K562 (cell line): ENCODE data around the gene POU3F3. TPM values are rescaled to one million over a fixed set of nuclear protein-coding genes. Genes with fewer than 3 reads are reported as not detected.

Experiments used
- ATAC-seq: fragments of 200-7000 bp; cut with Tn5 transposase; 3 replicates; pipeline ENCODE4 v1.9.1; 2020; ENCODE audit warnings: moderate library complexity
- BruUV-seq: library from RNA; stranded (reverse); fragments of 400-500 nt; replicated peaks from 2 replicates; lab custom pipeline; 2021; lab: Mats Ljungman, UMichigan
- CTCF ChIA-PET: fragments of 300-600 bp; formaldehyde crosslinking; extraction: SDS; loops from one replicate; lab custom pipeline; 2021; ENCODE audit warnings: low intra/inter-chr PET ratio; lab: Yijun Ruan, JAX
- POLR2A ChIA-PET: fragments of 300-600, 350-650 bp; sonication (Branson Sonifier 250); formaldehyde crosslinking; extraction: SDS; loops from one replicate; lab custom pipeline; 2021; ENCODE audit warnings: antibody characterized with exemption, inconsistent platforms; lab: Yijun Ruan, JAX
- DNase-seq, 4 experiments: peaks; one replicate each; pipeline versions ENCODE4 v3.0.0 to v3.0.0-alpha.2; 2011 to 2018; ENCODE audit warnings: low spot score in 3 of 4, mixed read lengths in 3 of 4; ENCODE audit errors: extremely low read depth in 1 of 4
- FAIRE-seq: peaks from 2 replicates; lab custom pipeline; 2011; peaks lifted over from hg19 to GRCh38; lab: Jason Lieb, UNC
- H2AFZ ChIP-seq: 2 replicates; pipeline ENCODE4 v1.6.0; 2011; ENCODE audit warnings: low read depth, low read length, control low read depth, inconsistent platforms
- H3K27ac ChIP-seq: fragments of 200-600 bp; 3 replicates; pipeline ENCODE4 v1.8.0; 2011; ENCODE audit warnings: low read depth, mild to moderate bottlenecking, control low read depth, inconsistent platforms, low read length, moderate library complexity, mixed read lengths; ENCODE audit errors: extremely low read depth
- H3K27me3 ChIP-seq, 2 experiments: fragments of 300-600 bp in 1 of 2; 2 replicates in 1 of 2; 3 replicates in 1 of 2; pipeline versions ENCODE4 v1.6.0 to v1.8.0; 2011; ENCODE audit warnings: inconsistent platforms in 2 of 2, low read length in 2 of 2, mild to moderate bottlenecking in 1 of 2, mixed read lengths in 1 of 2, moderate library complexity in 1 of 2; ENCODE audit not compliant: control insufficient read depth in 2 of 2, insufficient read depth in 2 of 2
- H3K36me3 ChIP-seq: fragments of 300-600 bp; 3 replicates; pipeline ENCODE4 v1.8.0; 2011; ENCODE audit warnings: mild to moderate bottlenecking, low read length, inconsistent platforms; ENCODE audit not compliant: control insufficient read depth, insufficient read depth
- H3K4me1 ChIP-seq, 2 experiments: fragments of 200-600 bp in 1 of 2; replicated peaks in 1 of 2; 2 replicates in 1 of 2; 3 replicates in 1 of 2; pipeline versions ENCODE4 v1.5.1 to v1.8.0; 2011; ENCODE audit warnings: inconsistent platforms in 2 of 2, low read length in 2 of 2, mild to moderate bottlenecking in 1 of 2, mixed read lengths in 1 of 2, moderate library complexity in 1 of 2; ENCODE audit not compliant: control insufficient read depth in 2 of 2, insufficient read depth in 2 of 2
- H3K4me2 ChIP-seq: 2 replicates; pipeline ENCODE4 v1.6.1; 2011; ENCODE audit warnings: low read length, control low read depth, inconsistent platforms, mixed read lengths; ENCODE audit not compliant: insufficient read depth
- H3K4me3 ChIP-seq: fragments of 200-600 bp; sonication (generic), shearing (Covaris generic); 2 replicates; pipeline ENCODE4 v1.5.1; 2016; ENCODE audit warnings: control low read depth, inconsistent platforms
- H3K79me2 ChIP-seq: fragments of 200-600 bp; 3 replicates; pipeline ENCODE4 v1.8.0; 2011; ENCODE audit warnings: low read length, inconsistent platforms; ENCODE audit not compliant: control insufficient read depth, insufficient read depth
- H3K9ac ChIP-seq, 2 experiments: 2 replicates each; pipeline versions ENCODE4 v1.6.0 to v1.6.1; 2011; ENCODE audit warnings: low read depth in 2 of 2, low read length in 2 of 2, control low read depth in 1 of 2, inconsistent platforms in 1 of 2, mild to moderate bottlenecking in 1 of 2, mixed read lengths in 1 of 2; ENCODE audit not compliant: insufficient read depth in 1 of 2
- H3K9me1 ChIP-seq: one replicate; pipeline ENCODE4 v1.6.0; 2011; ENCODE audit warnings: inconsistent platforms, mild to moderate bottlenecking, low read length, moderate library complexity; ENCODE audit not compliant: control insufficient read depth, insufficient read depth
- H3K9me3 ChIP-seq: replicated peaks from 2 replicates; pipeline ENCODE4 v1.5.1; 2011; ENCODE audit warnings: low read depth, low read length, inconsistent platforms; ENCODE audit not compliant: control insufficient read depth, insufficient read depth
- H4K20me1 ChIP-seq: replicated peaks from 2 replicates; pipeline ENCODE4 v1.6.1; 2011; ENCODE audit warnings: low read length, inconsistent platforms, mixed read lengths; ENCODE audit not compliant: control insufficient read depth, insufficient read depth
- ATF7 ChIP-seq: fragments of 450-650 bp; IDR thresholded peaks from 2 replicates; pipeline ENCODE4 v1.7.1; 2014; ENCODE audit warnings: mild to moderate bottlenecking, moderate library complexity
- BRF1 ChIP-seq: IDR thresholded peaks from 3 replicates; pipeline ENCODE4 v1.6.1; 2011; ENCODE audit warnings: borderline replicate concordance, mild to moderate bottlenecking; ENCODE audit not compliant: insufficient read length; ENCODE audit errors: extremely low read depth
- NELFE ChIP-seq: IDR thresholded peaks from 2 replicates; pipeline ENCODE4 v1.6.1; 2011; ENCODE audit warnings: mild to moderate bottlenecking; ENCODE audit not compliant: insufficient read depth, insufficient read length
- NR3C1 ChIP-seq: sonication (generic); formaldehyde crosslinking; IDR thresholded peaks from 2 replicates; pipeline ENCODE4 v1.8.1; 2022; ENCODE audit warnings: missing genetic modification reagents
- TEAD1 ChIP-seq, 2 experiments: fragments of 450-650 bp in 1 of 2; sonication (generic) in 1 of 2; formaldehyde crosslinking; IDR thresholded peaks; 2 replicates each; pipeline versions ENCODE4 v1.4.0 to v1.8.0; 2020 to 2022; ENCODE audit warnings: mild to moderate bottlenecking in 2 of 2, missing genetic modification reagents in 1 of 2
- ZNF717 ChIP-seq: fragments of 250-450 bp; sonication (Bioruptor Pico); IDR thresholded peaks from 2 replicates; pipeline ENCODE4 v1.5.0; 2021
- WGBS: fragments of 100-300 bp; shearing (Covaris generic); methylation state at CpG from one replicate; pipeline ENCODE4 v1.1.6; 2016; ENCODE audit warnings: low coverage, mixed read lengths; ENCODE audit not compliant: insufficient coverage; ENCODE audit errors: missing lambda C conversion rate; 5-methylcytosine and 5-hydroxymethylcytosine counted together
- in situ Hi-C: fragments of 300-500 bp; cut with MboI; formaldehyde crosslinking; loops from 4 replicates; pipeline ENCODE4 v1.15.0; 2018; ENCODE audit warnings: inconsistent platforms, mixed read lengths
- intact Hi-C: fragments of 100-400 bp; cut with micrococcal nuclease; formaldehyde crosslinking; loops from 2 replicates; pipeline ENCODE4 v1.14.2; 2022
- polyA plus RNA-seq, 8 experiments: library from polyadenylated mRNA; depleted of rRNA in 4 of 8; stranded (reverse) in 5 of 8; unstranded in 3 of 8; fragments of >200 nt; fragmentation: Nextera tagmentation in 2 of 8; fragmentation: Illumina TruSeq in 1 of 8; extraction: Ambion mirVana in 2 of 8; extraction: Trizol in 1 of 8; gene quantifications; 2 replicates each; pipeline versions ENCODE4 v1.2.1 to v1.2.3, GENCODE V29; 2011 to 2014; ENCODE audit warnings: inconsistent platforms in 1 of 8, missing spikeins in 1 of 8
- total RNA-seq, 7 experiments: library from RNA; depleted of rRNA in 6 of 7; stranded (reverse); fragments of >200 nt in 6 of 7; fragmentation: Illumina TruSeq in 2 of 7; extraction: Trizol in 2 of 7; gene quantifications; 2 replicates each; pipeline versions ENCODE4 v1.2.1 to v1.2.3, GENCODE V29; 2011 to 2021; ENCODE audit warnings: low replicate concordance in 1 of 7
- TF ChIP-seq, protein P1 (sequence below): sonication (generic); formaldehyde crosslinking; IDR thresholded peaks from 2 replicates; pipeline ENCODE4 v1.9.0; 2022; ENCODE audit warnings: mild to moderate bottlenecking, missing genetic modification reagents
- TF ChIP-seq, protein P2 (sequence below): fragments of 250-450 bp; sonication (Bioruptor Pico); IDR thresholded peaks from 2 replicates; pipeline ENCODE4 v1.4.0; 2020

Gene POU3F3
- total and polyA plus RNA-seq, 9 of the 15 experiments (the other 6 are each of a cell fraction or from before 2014, with no cell fraction given): not detected

DNA sequence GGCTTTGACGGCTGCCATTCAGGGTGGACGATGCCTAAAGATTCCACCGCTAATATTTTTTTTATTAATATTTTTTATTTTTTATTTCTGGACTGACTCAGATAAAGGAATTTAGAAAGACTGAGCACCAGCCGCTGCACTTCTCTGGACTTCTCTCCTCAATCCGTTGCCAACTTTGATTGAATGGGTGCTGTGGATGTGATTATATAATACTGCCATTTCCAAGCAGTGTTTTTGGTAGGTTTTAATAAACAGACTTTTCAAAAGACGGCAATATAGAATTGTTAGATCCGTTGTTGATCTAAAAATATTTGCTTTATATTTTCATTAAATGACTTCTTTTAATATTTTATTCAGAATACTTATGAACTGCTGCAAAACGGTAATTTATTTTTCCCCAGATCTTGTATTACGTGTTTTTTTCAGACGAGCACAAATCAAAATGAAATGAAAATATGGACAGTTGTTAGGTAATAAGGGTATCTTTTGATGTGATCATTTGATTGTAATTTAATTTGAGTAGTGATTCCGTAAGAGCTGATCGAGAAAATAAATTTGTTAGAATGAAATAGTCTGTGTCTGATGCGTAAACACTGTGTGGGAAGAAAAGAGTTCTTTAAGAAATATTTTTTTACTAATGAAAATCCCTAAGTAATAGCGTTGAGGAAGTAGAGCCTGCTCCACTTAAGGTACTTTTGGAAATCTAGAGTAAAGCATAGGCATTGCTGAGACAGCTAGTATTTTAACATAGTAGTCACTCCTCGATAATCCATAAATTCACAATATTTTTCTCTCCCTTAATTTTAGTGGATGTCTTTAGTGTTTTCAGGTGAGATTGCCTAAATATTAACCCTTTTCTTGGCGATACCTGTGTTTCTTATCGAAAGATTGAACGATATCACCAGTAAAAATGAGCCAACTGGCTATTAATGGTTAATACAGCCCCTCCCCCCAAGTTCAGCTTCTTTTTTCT lies 4.4 kb downstream of the POU3F3 start:
- H3K9me3 ChIP-seq: no peaks in the 10 kb centered on the region
- POLR2A ChIA-PET: no interaction called here
- intact Hi-C loops: no loop called here
- no peak for TF ChIP-seq NR3C1 (CRISPR knock-in tag)
- no peak for TF ChIP-seq ZNF717
- TF ChIP-seq, protein P1, sequence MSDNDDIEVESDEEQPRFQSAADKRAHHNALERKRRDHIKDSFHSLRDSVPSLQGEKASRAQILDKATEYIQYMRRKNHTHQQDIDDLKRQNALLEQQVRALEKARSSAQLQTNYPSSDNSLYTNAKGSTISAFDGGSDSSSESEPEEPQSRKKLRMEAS (CRISPR knock-in tag): no peak
- no peak for TF ChIP-seq BRF1
- no peak for TF ChIP-seq ATF7
- TF ChIP-seq, protein P2, sequence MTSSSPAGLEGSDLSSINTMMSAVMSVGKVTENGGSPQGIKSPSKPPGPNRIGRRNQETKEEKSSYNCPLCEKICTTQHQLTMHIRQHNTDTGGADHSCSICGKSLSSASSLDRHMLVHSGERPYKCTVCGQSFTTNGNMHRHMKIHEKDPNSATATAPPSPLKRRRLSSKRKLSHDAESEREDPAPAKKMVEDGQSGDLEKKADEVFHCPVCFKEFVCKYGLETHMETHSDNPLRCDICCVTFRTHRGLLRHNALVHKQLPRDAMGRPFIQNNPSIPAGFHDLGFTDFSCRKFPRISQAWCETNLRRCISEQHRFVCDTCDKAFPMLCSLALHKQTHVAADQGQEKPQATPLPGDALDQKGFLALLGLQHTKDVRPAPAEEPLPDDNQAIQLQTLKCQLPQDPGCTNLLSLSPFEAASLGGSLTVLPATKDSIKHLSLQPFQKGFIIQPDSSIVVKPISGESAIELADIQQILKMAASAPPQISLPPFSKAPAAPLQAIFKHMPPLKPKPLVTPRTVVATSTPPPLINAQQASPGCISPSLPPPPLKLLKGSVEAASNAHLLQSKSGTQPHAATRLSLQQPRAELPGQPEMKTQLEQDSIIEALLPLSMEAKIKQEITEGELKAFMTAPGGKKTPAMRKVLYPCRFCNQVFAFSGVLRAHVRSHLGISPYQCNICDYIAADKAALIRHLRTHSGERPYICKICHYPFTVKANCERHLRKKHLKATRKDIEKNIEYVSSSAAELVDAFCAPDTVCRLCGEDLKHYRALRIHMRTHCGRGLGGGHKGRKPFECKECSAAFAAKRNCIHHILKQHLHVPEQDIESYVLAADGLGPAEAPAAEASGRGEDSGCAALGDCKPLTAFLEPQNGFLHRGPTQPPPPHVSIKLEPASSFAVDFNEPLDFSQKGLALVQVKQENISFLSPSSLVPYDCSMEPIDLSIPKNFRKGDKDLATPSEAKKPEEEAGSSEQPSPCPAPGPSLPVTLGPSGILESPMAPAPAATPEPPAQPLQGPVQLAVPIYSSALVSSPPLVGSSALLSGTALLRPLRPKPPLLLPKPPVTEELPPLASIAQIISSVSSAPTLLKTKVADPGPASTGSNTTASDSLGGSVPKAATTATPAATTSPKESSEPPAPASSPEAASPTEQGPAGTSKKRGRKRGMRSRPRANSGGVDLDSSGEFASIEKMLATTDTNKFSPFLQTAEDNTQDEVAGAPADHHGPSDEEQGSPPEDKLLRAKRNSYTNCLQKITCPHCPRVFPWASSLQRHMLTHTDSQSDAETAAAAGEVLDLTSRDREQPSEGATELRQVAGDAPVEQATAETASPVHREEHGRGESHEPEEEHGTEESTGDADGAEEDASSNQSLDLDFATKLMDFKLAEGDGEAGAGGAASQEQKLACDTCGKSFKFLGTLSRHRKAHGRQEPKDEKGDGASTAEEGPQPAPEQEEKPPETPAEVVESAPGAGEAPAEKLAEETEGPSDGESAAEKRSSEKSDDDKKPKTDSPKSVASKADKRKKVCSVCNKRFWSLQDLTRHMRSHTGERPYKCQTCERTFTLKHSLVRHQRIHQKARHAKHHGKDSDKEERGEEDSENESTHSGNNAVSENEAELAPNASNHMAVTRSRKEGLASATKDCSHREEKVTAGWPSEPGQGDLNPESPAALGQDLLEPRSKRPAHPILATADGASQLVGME (CRISPR knock-in tag): no peak
- TF ChIP-seq TEAD1 (CRISPR knock-in tag; IDR thresholded peaks at IDR 0.05): no peak
- TF ChIP-seq NELFE: no peak
- TF ChIP-seq, all 486 proteins: peak for 0
- no peak overlapping the region for H3K9ac ChIP-seq
- no peaks in the 10 kb centered on the region for H4K20me1 ChIP-seq
- H3K4me1 ChIP-seq: peaks cover 0 to 8% of the 10 kb centered on the region in 2 experiments; a peak in 2 of 5 replicates
- CTCF ChIA-PET: no interaction called here
- in situ Hi-C loops: no loop called here
- no peaks in the 10 kb centered on the region for H3K36me3 ChIP-seq
- no peak overlapping the region for H3K27ac ChIP-seq
- no TSS peak for BruUV-seq
- 5% methylated on average over 17 of the region's 18 CpGs for WGBS
- H3K9me1 ChIP-seq: no peaks in the 10 kb centered on the region
- ATAC-seq: no peak
- H3K4me2 ChIP-seq: no peak overlapping the region
- H3K79me2 ChIP-seq: no peaks in the 10 kb centered on the region
- no peak for FAIRE-seq
- peaks cover 0 to 16% of the 10 kb centered on the region in 2 experiments; a peak in 3 of 5 replicates for H3K27me3 ChIP-seq
- no peak for DNase-seq
- H3K4me3 ChIP-seq: no peak overlapping the region
- H2AFZ ChIP-seq: no peak overlapping the region
